ENCODE measurements around the gene DHX9. TPM values are rescaled to one million over a fixed set of nuclear protein-coding genes. Genes with fewer than 3 reads are reported as not detected.

Gene DHX9
- total RNA-seq, 1 donor from 2014 or later, result 118 TPM

- H3K4me3 ChIP-seq (ENCODE audit: low read depth, low read length), result no peak overlapping the region
- no peak for TF ChIP-seq CTCF (IDR thresholded peaks at IDR 0.05; ENCODE audit: insufficient read depth, low read length, poor library complexity, severe bottlenecking)
- no peaks in the 10 kb centered on the region for H3K27me3 ChIP-seq (ENCODE audit: control insufficient read depth, insufficient read depth, low read length)
- no peaks in the 10 kb centered on the region for H3K36me3 ChIP-seq (ENCODE audit: control insufficient read depth, insufficient read depth, low read length)
- DNase-seq (ENCODE audit: low read depth), result no peak
Measured at GRCh38 chr1:182913401-182913800, 74.3 kb downstream of the DHX9 start.

GRCh38 chr1:182917378-182917777, 78.2 kb downstream of the DHX9 start:
- Histone ChIP-seq H3K4me3 (ENCODE audit: low read depth, low read length) (no peak overlapping the region), H3K36me3 (ENCODE audit: control insufficient read depth, insufficient read depth, low read length) (no peaks in the 10 kb centered on the region), H3K27me3 (ENCODE audit: control insufficient read depth, insufficient read depth, low read length) (no peaks in the 10 kb centered on the region)
- DNase-seq (ENCODE audit: low read depth), result no peak
- no peak for TF ChIP-seq CTCF (IDR thresholded peaks at IDR 0.05; ENCODE audit: insufficient read depth, low read length, poor library complexity, severe bottlenecking)

- H3K27me3 ChIP-seq (ENCODE audit: control insufficient read depth, insufficient read depth, low read length), result no peaks in the 10 kb centered on the region
- no peaks in the 10 kb centered on the region for H3K36me3 ChIP-seq (ENCODE audit: control insufficient read depth, insufficient read depth, low read length)
- DNase-seq (ENCODE audit: low read depth), result no peak
- no peak overlapping the region for H3K4me3 ChIP-seq (ENCODE audit: low read depth, low read length)
- TF ChIP-seq CTCF (IDR thresholded peaks at IDR 0.05; ENCODE audit: insufficient read depth, low read length, poor library complexity, severe bottlenecking), result no peak
Measured at GRCh38 chr1:182925661-182926060, 86.5 kb downstream of the DHX9 start.

GRCh38 chr1:182927693-182928433, 88.7 kb downstream of the DHX9 start:
- Histone ChIP-seq H3K27me3 (ENCODE audit: control insufficient read depth, insufficient read depth, low read length) (no peaks in the 10 kb centered on the region), H3K36me3 (ENCODE audit: control insufficient read depth, insufficient read depth, low read length) (no peaks in the 10 kb centered on the region), H3K4me3 (ENCODE audit: low read depth, low read length) (no peak overlapping the region)
- TF ChIP-seq CTCF (IDR thresholded peaks at IDR 0.05; ENCODE audit: insufficient read depth, low read length, poor library complexity, severe bottlenecking), result no peak
- no peak for DNase-seq (ENCODE audit: low read depth)

- Histone ChIP-seq H3K36me3 (ENCODE audit: control insufficient read depth, insufficient read depth, low read length) (no peaks in the 10 kb centered on the region), H3K4me3 (ENCODE audit: low read depth, low read length) (no peak overlapping the region), H3K27me3 (ENCODE audit: control insufficient read depth, insufficient read depth, low read length) (no peaks in the 10 kb centered on the region)
- no peak for TF ChIP-seq CTCF (IDR thresholded peaks at IDR 0.05; ENCODE audit: insufficient read depth, low read length, poor library complexity, severe bottlenecking)
- no peak for DNase-seq (ENCODE audit: low read depth)
Measured at GRCh38 chr1:182930985-182931384, 91.8 kb downstream of the DHX9 start.

- no peaks in the 10 kb centered on the region for H3K36me3 ChIP-seq (ENCODE audit: control insufficient read depth, insufficient read depth, low read length)
- no peak overlapping the region for H3K4me3 ChIP-seq (ENCODE audit: low read depth, low read length)
- H3K27me3 ChIP-seq (ENCODE audit: control insufficient read depth, insufficient read depth, low read length), result no peaks in the 10 kb centered on the region
- no peak for DNase-seq (ENCODE audit: low read depth)
- TF ChIP-seq CTCF (IDR thresholded peaks at IDR 0.05; ENCODE audit: insufficient read depth, low read length, poor library complexity, severe bottlenecking), result no peak
Measured at GRCh38 chr1:182935716-182936115, 96.6 kb downstream of the DHX9 start.
